HG02678 (cell line): ENCODE results near the gene MTFMT.

ENCODE experiments used
- ATAC-seq: cut with Tn5 transposase; IDR thresholded peaks from one replicate; pipeline ENCODE4 v1.9.1; 2021; ENCODE audit warnings: mild to moderate bottlenecking, moderate library complexity; ENCODE audit not compliant: unreplicated experiment

Gene MTFMT

GRCh38 chr15:64989416-64990167 is 39.8 kb downstream of the MTFMT start, which contains the start of gene SPG21:
SPG21 (minus strand) TSS chr15:64989914; CDS start chr15:64983569, 6,345 bp downstream.
- peak; percentile 93 for ATAC-seq

- no peak for ATAC-seq
Measured at GRCh38 chr15:64987136-64987535, 42.3 kb downstream of the MTFMT start.

- no peak for ATAC-seq
Measured at GRCh38 chr15:64985366-64986033, 43.9 kb downstream of the MTFMT start.

GRCh38 chr15:64982472-64982871 is 47.0 kb downstream of the MTFMT start:
- no peak for ATAC-seq

DNA sequence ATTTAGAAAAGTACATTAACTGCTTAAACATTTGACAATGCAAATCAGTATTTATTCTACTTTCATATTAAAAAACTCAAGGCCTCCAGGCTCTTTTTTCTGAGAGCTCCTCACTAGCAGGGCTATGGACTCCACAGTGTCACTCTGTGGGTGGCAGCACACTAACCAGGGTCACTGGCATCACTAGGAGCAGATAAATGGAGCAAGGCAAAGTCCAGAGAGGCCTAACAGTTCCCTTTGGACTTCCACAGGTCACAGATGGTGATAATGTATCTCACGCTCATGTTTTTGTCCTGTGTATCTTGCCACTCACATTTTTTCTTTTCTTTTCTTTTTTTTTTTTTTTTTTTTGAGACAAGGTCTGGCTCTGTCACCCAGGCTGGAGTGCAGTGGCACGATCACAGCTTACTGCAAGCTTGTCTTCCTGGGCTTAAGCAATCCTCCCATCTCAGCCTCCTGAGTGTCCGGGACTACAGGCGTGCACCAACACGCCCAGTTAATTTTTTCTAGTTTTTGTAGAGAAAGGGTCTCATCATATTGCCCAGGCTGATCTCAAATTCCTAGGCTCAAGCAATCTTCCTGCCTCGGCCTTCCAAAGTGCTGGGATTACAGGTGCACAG is 47.5 kb downstream of the MTFMT start:
- no peak for ATAC-seq

GRCh38 chr15:64979252-64979710 is 50.2 kb downstream of the MTFMT start:
- ATAC-seq = no peak

DNA sequence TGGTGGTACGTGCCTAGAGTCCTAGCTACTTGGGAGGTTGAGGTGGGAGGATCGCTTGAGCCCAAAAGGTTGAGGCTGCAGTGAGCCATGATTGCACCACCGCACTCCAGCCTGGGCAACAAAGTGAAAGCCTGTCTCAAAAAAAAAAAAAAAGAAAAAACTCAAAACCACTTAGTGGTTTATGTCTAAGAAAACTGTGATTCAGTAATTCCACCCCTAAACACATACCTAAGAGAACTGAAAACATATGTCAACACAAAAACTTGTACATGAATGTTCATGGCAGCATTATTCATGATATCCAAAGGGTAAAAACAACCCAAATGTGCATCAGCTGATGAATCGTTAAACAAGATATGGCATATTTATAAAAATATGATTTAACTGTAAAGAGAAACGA is 54.0 kb downstream of the MTFMT start:
- ATAC-seq = no peak

- no peak for ATAC-seq
Measured at GRCh38 chr15:64970698-64971097, 58.7 kb downstream of the MTFMT start.

DNA sequence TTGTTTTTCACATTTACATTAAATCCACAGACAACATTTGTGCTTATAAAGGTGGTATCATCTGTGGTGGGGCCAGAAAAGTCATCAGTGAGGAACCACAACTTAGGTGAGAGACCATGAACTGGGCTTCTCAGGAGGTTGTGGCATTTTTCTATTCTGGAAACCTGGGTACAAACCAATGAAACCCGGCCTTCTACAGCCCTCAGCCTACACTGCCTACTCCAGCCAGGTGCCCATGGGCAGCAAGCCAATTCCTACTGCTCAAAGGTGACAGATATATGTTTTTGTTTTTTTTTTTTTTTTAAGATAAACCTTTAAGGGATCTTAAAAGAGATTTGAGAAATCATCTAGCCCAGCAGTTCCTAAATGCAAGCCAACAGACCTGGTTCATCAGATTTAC is 60.0 kb downstream of the MTFMT start:
- ATAC-seq = no peak

- ATAC-seq = no peak
Measured at GRCh38 chr15:64961013-64961412, 68.4 kb downstream of the MTFMT start.

DNA sequence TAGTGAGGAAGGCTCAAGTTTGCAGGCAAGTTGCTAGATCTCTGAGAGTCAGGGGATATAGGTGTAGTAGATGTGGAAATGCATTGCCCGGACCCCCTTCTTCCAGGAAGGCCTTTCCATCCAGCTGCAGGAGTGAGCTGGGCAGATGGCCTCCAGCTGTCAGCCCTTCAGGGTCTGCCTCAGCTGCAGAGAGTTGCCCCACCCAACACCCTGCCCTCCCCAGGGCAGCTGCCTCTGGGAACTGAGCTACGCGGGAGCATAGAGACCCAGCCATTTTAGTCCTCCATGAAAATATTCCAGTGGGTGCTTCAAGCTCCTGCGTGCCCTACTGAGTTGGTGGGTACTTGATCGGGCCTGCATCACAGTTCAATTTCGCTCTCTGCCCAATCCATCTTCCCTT is 69.3 kb downstream of the MTFMT start:
- ATAC-seq = no peak

GRCh38 chr15:64959128-64959527 is 70.3 kb downstream of the MTFMT start:
- ATAC-seq = no peak

DNA sequence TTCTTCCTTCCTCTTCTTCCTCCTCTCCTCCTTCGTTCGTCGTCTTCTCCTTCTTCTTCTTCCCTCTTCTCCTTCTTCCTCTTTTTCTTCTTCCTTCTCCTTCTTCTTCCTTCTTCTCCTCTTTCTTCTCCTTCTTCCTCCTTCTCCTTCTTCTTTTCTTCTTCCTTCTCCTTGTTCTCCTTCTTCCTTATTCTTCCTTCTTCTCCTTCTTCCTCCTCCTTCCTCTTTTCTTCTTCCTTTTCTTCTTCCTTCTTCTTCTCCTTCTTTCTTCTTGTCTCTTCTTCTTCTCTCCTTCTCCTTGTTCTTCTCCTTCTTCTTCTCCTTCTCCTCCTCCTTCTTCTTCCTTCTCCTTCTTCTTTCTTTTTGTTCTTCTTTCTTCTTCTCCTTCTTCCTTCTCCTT is 75.0 kb downstream of the MTFMT start:
- no peak for ATAC-seq

DNA sequence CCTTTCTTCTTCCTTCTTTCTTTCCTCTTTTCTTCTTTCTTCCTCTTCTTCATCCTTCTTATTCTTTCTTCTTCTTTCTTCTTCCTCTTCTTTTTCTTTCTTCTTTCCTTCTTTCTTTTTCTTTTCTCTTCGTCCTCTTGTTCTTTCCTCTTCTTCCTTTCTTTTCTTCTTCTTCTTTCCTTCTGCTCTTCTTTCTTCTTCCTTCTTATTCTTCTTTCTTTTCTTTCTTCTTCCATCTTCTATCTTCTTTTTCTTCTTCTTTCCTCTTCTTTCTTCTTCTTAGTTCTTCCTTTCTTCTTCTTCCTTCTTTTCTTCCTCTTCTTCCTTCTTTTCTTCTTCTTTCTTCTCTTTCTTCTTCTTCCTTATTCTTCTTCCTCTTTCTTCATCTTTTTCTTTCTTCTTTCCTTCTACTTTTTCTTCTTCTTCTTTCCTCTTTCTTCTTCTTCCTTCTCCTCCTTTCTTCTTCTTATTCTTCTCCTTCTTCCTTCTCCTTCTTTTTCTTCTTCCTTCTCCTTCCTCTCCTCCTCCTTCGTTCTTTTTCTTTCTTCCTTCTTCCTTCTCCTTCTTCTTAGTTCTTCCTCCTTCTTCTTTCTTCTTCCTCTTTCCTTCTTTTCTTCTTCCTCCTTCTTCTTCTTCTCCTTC is 77.5 kb downstream of the MTFMT start:
- no peak for ATAC-seq
